NT2/D1 (cell line): Measurements from ENCODE around the gene CKAP5.

Experiments
- SUZ12 ChIP-seq: IDR thresholded peaks from 2 replicates; pipeline ENCODE4 v1.6.1; 2011; ENCODE audit not compliant: insufficient read length, insufficient read depth; ENCODE audit errors: extremely low read depth
- YY1 ChIP-seq: IDR thresholded peaks from 2 replicates; pipeline ENCODE4 v1.6.1; 2011; ENCODE audit not compliant: insufficient read length, insufficient read depth
- ZNF274 ChIP-seq: IDR thresholded peaks from 2 replicates; pipeline ENCODE4 v1.6.1; 2011; ENCODE audit warnings: mild to moderate bottlenecking, low read depth, low read length

DNA sequence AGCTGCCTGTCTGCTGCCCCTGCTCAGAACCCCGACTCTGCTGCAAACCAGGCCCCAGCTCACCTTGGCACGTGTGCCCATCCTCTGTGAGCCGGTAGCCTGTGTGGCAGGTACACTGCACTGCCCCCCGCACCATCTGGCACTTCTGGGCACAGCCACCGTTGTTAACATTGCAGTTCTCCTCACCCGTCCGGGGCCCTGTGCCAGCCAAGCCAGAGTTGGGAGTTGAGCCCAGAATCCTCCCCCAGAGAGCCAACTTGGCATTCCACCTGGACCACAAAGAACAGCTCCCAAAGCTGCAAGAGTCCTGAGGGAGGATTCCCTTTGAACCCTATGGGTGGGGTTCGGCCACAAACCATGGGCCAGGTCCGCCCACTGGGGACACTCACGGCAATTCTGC lies 49.7 kb upstream of the CKAP5 start:
- TF ChIP-seq SUZ12 (no peak), ZNF274 (no peak), YY1 (no peak)
